Testis (tissue), 2 donors: ENCODE measurements around the gene AMIGO2.

Source experiments
- CTCF ChIP-seq, 3 experiments: fragments of 450-650 bp in 2 of 3; fragments of 200-600 bp in 1 of 3; sonication (generic) in 1 of 3; IDR thresholded peaks; one replicate each; pipeline ENCODE4 v1.5.1; 2016 to 2019; ENCODE audit warnings: antibody characterized with exemption in 3 of 3, mild to moderate bottlenecking in 2 of 3, moderate library complexity in 1 of 3
- POLR2A ChIP-seq: fragments of 450-650 bp; IDR thresholded peaks from one replicate; pipeline ENCODE4 v1.6.1; 2017; ENCODE audit warnings: antibody characterized with exemption, mild to moderate bottlenecking, moderate library complexity

- TF ChIP-seq CTCF (IDR thresholded peaks at IDR 0.05) = no peak
- TF ChIP-seq POLR2A = no peak
These were observed 4.3 kb downstream of the AMIGO2 start for GRCh38 chr12:47075192-47076084.
